Pancreas (tissue), 10 donors: ENCODE measurements around the gene NANOGP8. TPM values are rescaled to one million over a fixed set of nuclear protein-coding genes. Genes with fewer than 3 reads are reported as not detected.

ENCODE experiments used
- ATAC-seq, 4 donors: fragments of 200-7000 bp; cut with Tn5 transposase; one replicate each; pipeline versions ENCODE4 v1.8.0 to v1.9.1; 2020; ENCODE audit warnings: mild to moderate bottlenecking in 4 of 4, moderate library complexity in 4 of 4
- DNase-seq, 6 donors: peaks; one replicate each; pipeline ENCODE4 v3.0.0-alpha.2; 2020
- FAIRE-seq: peaks from 2 replicates; lab custom pipeline; 2012; peaks lifted over from hg19 to GRCh38; lab: Jason Lieb, UNC
- H3K27ac ChIP-seq, 4 donors: fragments of 200-600 bp; sonication (generic); 1 replicate in 3 of 4; 2 replicates in 1 of 4; pipeline versions ENCODE4 v1.5.0 to v1.8.0; 2020
- H3K27me3 ChIP-seq, 4 donors: fragments of 200-600 bp; one replicate each; pipeline ENCODE4 v1.8.0; 2021
- H3K36me3 ChIP-seq, 3 donors: fragments of 200-600 bp; sonication (generic) in 1 of 3; one replicate each; pipeline versions ENCODE4 v1.5.0 to v1.8.0; 2020 to 2021
- H3K4me1 ChIP-seq, 3 donors: fragments of 200-600 bp; one replicate each; pipeline ENCODE4 v1.8.0; 2021
- H3K4me3 ChIP-seq, 4 donors: fragments of 200-600 bp; sonication (generic) in 2 of 4; one replicate each; pipeline versions ENCODE4 v1.5.0 to v1.8.0; 2020 to 2021
- H3K9me3 ChIP-seq, 4 donors: fragments of 200-600 bp; one replicate each; pipeline ENCODE4 v1.8.0; 2021
- CTCF ChIP-seq, 4 donors: fragments of 200-600 bp; sonication (generic) in 3 of 4; IDR thresholded peaks; one replicate each; pipeline versions ENCODE4 v1.5.0 to v1.8.0; 2021; ENCODE audit warnings: antibody characterized with exemption in 4 of 4
- WGBS, 2 donors: extraction: QIAGEN DNeasy Blood & Tissue Kit; methylation state at CpG; one replicate each; pipeline ENCODE4 v1.1.7; 2013; 5-methylcytosine and 5-hydroxymethylcytosine counted together
- intact Hi-C, 3 donors: fragments of 100-400 bp; cut with DNase I; formaldehyde crosslinking; loops; one replicate each; pipeline versions ENCODE4 v1.11.1 to v1.14.2; 2022
- polyA plus RNA-seq, 2 donors: library from polyadenylated mRNA; stranded (reverse); fragments of 200-250 nt; gene quantifications; one replicate each; pipeline ENCODE4 v1.2.3, GENCODE V29; 2013
- total RNA-seq, 6 donors: library from RNA; stranded (reverse); fragmentation: NEBNext Ultra II Directional in 4 of 6; extraction: Animal tissue kit (Norgen Biotek cat#: 25700) in 4 of 6; gene quantifications; one replicate each; pipeline versions ENCODE4 v1.2.1 to v1.2.4, GENCODE V29; 2021 to 2023
- donor health status: healthy with polysubstance abuse.
- donor health status: DM: no; HTN: no; CAD: no; lungs with moderate emphysema.
- donor health status: DM: no; HTN: no; CAD: no.
- donor health status: control.
- donor health status: control.
- donor health status: Bipolar disorder and iron deficiency.
- donor health status: DM: yes; HTN: yes; CAD: no.
- donor health status: DM: no; HTN: no; CAD: no.
- donor health status: DM: no; HTN: no; CAD: no.
- donor health status: DM: yes; HTN: yes; CAD: no.

The NANOGP8 gene
- total and polyA plus RNA-seq, 8 donors, result 0.43 to 0.80 (median 0.74) TPM; not detected in 4

DNA sequence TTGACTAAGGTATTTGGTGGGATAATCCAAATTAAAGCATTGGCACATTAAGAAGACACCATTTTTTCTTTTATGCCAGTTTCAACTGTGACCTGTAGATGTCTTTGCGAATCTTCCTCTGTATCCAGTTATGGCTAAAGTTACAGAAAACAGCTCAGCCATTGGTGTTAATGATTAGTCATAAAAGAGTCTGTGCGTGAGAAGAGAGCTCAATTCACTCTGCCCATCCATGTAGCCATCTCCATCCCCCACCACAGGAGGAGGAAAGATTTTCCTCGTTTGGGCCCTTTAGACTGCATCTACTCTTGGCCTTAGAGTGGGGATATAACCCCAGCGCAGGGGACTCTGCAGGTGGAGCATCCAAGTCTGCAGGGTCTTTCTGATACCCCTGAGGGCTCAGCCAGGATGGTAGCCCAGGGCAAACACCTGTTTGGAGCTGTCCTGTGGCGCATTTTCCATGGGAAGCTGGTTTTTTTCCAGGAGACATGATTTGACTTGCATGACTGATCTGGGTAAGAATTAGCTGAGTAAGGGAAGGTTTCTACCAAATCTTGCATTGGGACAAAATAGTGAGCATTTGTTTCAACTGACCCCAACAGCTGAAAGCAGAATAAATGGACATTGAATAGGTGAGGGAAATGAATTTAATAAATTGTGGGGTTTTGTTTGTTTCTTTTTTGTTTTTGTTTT, 29.5 kb downstream of the NANOGP8 start:
- Histone ChIP-seq H3K4me1 (no peaks in the 10 kb centered on the region), H3K27ac (no peak overlapping the region), H3K9me3 (no peaks in the 10 kb centered on the region), H3K36me3 (no peaks in the 10 kb centered on the region), H3K27me3 (no peaks in the 10 kb centered on the region), H3K4me3 (no peak overlapping the region)
- intact Hi-C loops, result no loop called here
- DNase-seq, result no peak
- FAIRE-seq, result no peak
- ATAC-seq, result no peak
- WGBS, 2 donors, result 88 to 89% methylated on average over 5 of the region's 5 CpGs
- no peak for TF ChIP-seq CTCF (IDR thresholded peaks at IDR 0.05)

DNA sequence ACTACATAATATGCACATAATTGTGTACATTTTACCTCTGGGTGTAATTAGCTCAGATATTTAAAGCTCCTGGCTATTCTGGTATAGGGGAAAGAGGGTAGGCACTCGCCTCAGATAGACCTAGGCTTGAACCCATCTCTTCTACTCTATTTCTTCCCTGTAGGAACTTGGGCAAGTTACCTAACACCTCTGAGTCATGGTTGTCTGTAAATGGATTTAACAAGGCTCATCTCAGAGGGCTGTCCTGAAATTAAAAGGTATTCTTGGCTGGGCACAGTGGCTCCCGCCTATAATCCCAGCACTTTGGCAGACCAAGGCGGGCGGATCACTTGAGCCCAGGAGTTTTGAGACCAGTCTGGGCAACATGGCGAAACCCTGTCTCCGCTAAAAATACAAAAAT, 30.7 kb downstream of the NANOGP8 start:
- H3K4me3 ChIP-seq, result no peak overlapping the region
- H3K36me3 ChIP-seq, result no peaks in the 10 kb centered on the region
- TF ChIP-seq CTCF (IDR thresholded peaks at IDR 0.05), result no peak
- intact Hi-C loops, result no loop called here
- FAIRE-seq (no peak), ATAC-seq (no peak), DNase-seq (no peak)
- no peaks in the 10 kb centered on the region for H3K4me1 ChIP-seq
- H3K27ac ChIP-seq, result no peak overlapping the region
- 92 to 93% methylated on average over 6 of the region's 6 CpGs for WGBS, 2 donors
- no peaks in the 10 kb centered on the region for H3K27me3 ChIP-seq
- no peaks in the 10 kb centered on the region for H3K9me3 ChIP-seq

DNA sequence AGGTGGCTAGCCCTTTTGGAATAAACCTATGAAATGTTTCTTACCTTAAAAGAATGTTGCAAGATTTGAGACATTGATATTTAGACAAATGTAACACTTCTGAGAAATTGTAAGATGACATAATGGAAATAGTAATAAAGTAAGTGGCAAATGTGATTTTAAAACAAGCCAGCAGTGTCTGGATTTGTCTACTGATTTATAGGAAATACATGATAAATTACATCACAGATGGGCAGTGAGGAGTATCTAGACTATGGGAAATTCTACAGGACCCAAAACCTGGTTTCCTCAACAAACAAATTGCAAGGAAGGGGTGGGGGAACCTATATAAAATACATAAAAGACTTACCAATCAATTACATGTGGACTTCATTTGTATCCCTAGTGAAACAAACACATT, 37.1 kb downstream of the NANOGP8 start:
- TF ChIP-seq CTCF (IDR thresholded peaks at IDR 0.05), result no peak
- H3K4me1 ChIP-seq, result peaks cover 0 to 21% (median 6%) of the 10 kb centered on the region in 3 donors
- no peak for DNase-seq
- H3K9me3 ChIP-seq, result no peaks in the 10 kb centered on the region
- intact Hi-C loops, result no loop called here
- H3K27me3 ChIP-seq, result no peaks in the 10 kb centered on the region
- peak overlapping the region in 2 of 4 donors; percentile 58 to 63 for H3K27ac ChIP-seq
- no peak for FAIRE-seq
- no peak overlapping the region for H3K4me3 ChIP-seq
- peak in 2 of 4 donors; percentile 65 to 69 for ATAC-seq
- H3K36me3 ChIP-seq, result no peaks in the 10 kb centered on the region

GRCh38 chr15:35047528-35047927, 37.6 kb downstream of the NANOGP8 start:
- ATAC-seq (peak in 3 of 4 donors; percentile 82 to 91 (median 87)), DNase-seq (peak in 2 of 6 donors; percentile 27 to 30), FAIRE-seq (no peak)
- no peak overlapping the region for H3K4me3 ChIP-seq
- H3K27ac ChIP-seq, result peak overlapping the region in 2 of 4 donors; percentile 58 to 63
- peaks cover 0 to 21% (median 6%) of the 10 kb centered on the region in 3 donors for H3K4me1 ChIP-seq
- no peaks in the 10 kb centered on the region for H3K27me3 ChIP-seq
- TF ChIP-seq CTCF (IDR thresholded peaks at IDR 0.05), result no peak
- intact Hi-C loops, result no loop called here
- no peaks in the 10 kb centered on the region for H3K36me3 ChIP-seq
- 16% methylated on average over 1 of the region's 1 CpG for WGBS, 2 donors
- H3K9me3 ChIP-seq, result no peaks in the 10 kb centered on the region
